GM10266 (cell line): Measurements from ENCODE around the gene GGT6.

Experiments
- DNase-seq: peaks from one replicate; pipeline ENCODE4 v3.0.0; 2012; ENCODE audit errors: extremely low spot score
- CTCF ChIP-seq: IDR thresholded peaks from 2 replicates; pipeline ENCODE4 v1.5.1; 2012; ENCODE audit warnings: mild to moderate bottlenecking, low read depth; ENCODE audit not compliant: control insufficient read depth, insufficient read depth; ENCODE audit errors: missing control alignments

The GGT6 gene

GRCh38 chr17:4536259-4536741 lies 24.1 kb downstream of the GGT6 start:
- no peak for DNase-seq
- TF ChIP-seq CTCF = no peak

- no peak for TF ChIP-seq CTCF
- DNase-seq = no peak
Observed at GRCh38 chr17:4535667-4536258, 24.6 kb downstream of the GGT6 start.

- no peak for TF ChIP-seq CTCF
- DNase-seq = no peak
Observed at GRCh38 chr17:4534928-4535666, 25.3 kb downstream of the GGT6 start.

DNA sequence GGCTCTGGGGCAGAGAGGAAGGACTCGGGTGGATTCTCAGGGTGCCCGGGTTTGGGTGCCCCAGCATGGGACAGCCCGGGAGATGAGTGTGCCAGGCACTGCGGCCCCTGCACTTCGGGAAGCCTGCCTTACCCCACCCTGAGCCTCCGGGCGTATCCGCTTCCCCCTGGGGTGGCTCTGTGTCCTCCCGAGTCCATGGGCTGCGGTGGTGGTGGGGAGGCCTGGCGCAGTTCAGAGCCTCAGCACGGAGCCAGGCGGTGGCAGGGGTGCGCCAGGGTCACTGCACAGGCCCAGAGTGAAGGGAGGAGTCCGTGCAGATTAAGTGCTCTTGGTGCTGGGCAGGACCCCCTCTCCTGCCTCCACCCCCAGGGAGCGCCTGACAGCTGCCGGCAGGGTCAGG lies 25.9 kb downstream of the GGT6 start:
- no peak for DNase-seq
- no peak for TF ChIP-seq CTCF

DNA sequence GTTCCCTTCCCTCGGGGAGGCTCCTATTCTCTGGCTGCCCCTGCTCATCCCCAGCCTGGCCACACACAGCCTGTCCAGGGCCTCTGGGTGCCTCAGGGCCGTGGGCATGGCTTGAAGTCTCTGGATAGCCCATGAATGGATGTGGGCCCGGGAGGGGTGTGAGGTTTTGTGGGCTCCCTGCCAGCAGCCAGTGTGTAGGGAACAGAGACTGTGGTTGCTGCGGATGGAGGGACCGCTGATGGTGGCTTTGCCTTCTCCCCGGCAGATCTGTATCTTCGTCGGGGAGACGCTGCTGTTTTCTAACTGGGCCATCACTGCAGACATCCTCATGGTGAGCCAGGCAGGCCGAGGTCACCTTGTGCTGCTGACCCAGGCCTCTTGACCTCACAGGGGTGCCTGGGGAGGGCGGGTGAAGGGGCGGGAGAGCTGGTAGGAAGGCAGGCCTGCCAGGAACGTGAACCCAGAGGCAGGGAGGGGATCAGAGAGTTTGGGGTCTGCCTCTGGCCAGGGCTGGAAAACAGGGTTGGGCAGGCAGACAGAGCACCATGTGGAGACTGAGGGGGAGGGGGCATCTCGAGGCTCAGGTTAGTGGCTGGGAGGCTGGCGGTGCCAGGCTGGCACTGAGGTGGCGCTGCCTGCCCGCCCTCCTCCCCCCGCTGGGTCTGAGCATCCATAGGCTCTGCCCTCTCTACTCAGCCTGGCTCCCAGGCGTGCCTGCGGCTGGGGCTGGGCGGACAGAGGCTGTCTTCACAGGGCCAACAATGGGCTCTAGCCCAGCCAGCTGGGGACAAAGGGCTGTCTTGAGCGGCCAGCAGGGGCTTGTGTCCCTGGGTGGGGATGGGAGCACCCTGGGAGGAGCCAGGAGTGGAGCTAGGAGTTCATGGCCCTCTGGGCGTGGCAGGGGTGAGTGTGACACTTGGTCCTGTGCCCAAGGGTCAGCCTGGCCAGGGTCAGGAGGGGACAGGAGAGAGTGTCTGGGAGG lies 26.6 kb downstream of the GGT6 start:
- no peak for DNase-seq
- no peak for TF ChIP-seq CTCF

GRCh38 chr17:4532860-4533522 lies 27.4 kb downstream of the GGT6 start:
- TF ChIP-seq CTCF = no peak
- DNase-seq = no peak
